ENCODE results near the gene LRRC8E.

DNA sequence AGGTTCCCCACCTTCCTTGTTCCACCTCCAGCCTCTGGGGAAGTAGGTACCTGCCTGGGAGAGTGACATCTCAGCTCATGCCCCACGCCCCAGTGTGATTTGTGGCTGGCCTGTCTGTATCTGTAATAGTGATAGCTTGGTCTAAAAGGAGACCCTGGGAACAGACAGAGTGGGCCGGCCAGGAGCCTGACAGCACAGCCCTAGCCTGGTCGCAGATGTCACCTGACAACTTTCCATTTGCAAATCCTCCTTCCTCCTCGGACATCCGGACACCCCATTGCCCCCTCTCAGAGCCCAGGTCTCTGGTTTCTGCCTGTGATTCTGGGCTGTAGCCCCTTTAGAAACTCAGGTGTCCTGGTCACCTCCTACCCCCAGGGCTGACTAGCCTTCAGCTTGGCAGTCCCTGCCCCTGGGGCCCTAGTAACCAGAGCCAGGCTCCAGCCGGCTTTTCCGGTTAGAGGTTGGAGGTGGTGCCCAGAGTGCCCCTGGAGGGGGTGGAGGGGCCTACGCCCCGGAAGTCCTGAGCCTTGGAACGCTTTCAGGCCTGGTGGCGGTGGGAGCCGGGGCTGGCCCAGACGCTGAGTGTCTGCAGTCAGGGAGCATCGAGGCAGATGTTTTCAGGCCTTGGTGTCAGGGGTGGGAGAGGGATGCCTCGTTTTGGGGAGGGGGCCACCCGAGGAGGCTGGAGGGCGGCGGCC, 6.5 kb downstream of the LRRC8E start:
- TF ChIP-seq POLR2A (IDR thresholded peaks at IDR 0.05): peak in 1 of 3 donors; percentile 20
- TF ChIP-seq, protein P1, sequence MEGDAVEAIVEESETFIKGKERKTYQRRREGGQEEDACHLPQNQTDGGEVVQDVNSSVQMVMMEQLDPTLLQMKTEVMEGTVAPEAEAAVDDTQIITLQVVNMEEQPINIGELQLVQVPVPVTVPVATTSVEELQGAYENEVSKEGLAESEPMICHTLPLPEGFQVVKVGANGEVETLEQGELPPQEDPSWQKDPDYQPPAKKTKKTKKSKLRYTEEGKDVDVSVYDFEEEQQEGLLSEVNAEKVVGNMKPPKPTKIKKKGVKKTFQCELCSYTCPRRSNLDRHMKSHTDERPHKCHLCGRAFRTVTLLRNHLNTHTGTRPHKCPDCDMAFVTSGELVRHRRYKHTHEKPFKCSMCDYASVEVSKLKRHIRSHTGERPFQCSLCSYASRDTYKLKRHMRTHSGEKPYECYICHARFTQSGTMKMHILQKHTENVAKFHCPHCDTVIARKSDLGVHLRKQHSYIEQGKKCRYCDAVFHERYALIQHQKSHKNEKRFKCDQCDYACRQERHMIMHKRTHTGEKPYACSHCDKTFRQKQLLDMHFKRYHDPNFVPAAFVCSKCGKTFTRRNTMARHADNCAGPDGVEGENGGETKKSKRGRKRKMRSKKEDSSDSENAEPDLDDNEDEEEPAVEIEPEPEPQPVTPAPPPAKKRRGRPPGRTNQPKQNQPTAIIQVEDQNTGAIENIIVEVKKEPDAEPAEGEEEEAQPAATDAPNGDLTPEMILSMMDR (IDR thresholded peaks at IDR 0.05): peak in 2 of 7 experiments; percentile 2 to 36

Measured in body of pancreas (tissue), 4 donors.